HepG2 (cell line): ENCODE measurements around the gene TXNL4A. TPM values are rescaled to one million over a fixed set of nuclear protein-coding genes. Genes with fewer than 3 reads are reported as not detected.

Experiments
- ATAC-seq: fragments of 200-7000 bp; cut with Tn5 transposase; 3 replicates; pipeline ENCODE4 v1.9.1; 2020; ENCODE audit warnings: mild to moderate bottlenecking, moderate library complexity
- BruUV-seq: library from RNA; stranded (reverse); fragments of 400-500 nt; replicated peaks from 2 replicates; lab custom pipeline; 2021; lab: Mats Ljungman, UMichigan
- CTCF ChIA-PET: fragments of 300-600 bp; formaldehyde crosslinking; extraction: SDS; loops from one replicate; lab custom pipeline; 2021; ENCODE audit warnings: low total read pairs, inconsistent platforms, low intra/inter-chr PET ratio; lab: Yijun Ruan, JAX
- POLR2A ChIA-PET: fragments of 350-600 bp; sonication (Branson Sonifier 250); formaldehyde crosslinking; loops from one replicate; lab custom pipeline; 2020; ENCODE audit warnings: antibody characterized with exemption, inconsistent platforms; lab: Yijun Ruan, JAX
- DNase-seq: peaks from one replicate; pipeline ENCODE4 v3.0.0-alpha.2; 2015; ENCODE audit warnings: low spot score
- FAIRE-seq: peaks from 3 replicates; lab custom pipeline; 2011; peaks lifted over from hg19 to GRCh38; lab: Jason Lieb, UNC
- H2AFZ ChIP-seq: one replicate; pipeline ENCODE4 v1.6.1; 2011; ENCODE audit warnings: low read length, inconsistent platforms
- H3K27ac ChIP-seq: fragments of 300-600 bp; 3 replicates; pipeline ENCODE4 v1.8.0; 2011; ENCODE audit warnings: mixed run types, mild to moderate bottlenecking, mixed read lengths, low read length, inconsistent platforms; ENCODE audit not compliant: insufficient read depth; ENCODE audit errors: extremely low read length
- H3K27me3 ChIP-seq, 2 experiments: fragments of 200-600 bp in 1 of 2; 2 replicates in 1 of 2; 3 replicates in 1 of 2; pipeline versions ENCODE4 v1.6.0 to v1.8.0; 2011; ENCODE audit warnings: low read length in 2 of 2, mild to moderate bottlenecking in 2 of 2, moderate library complexity in 2 of 2, inconsistent platforms in 1 of 2; ENCODE audit not compliant: insufficient read depth in 2 of 2, control insufficient read depth in 1 of 2
- H3K36me3 ChIP-seq, 2 experiments: fragments of 200-600 bp in 1 of 2; replicated peaks in 1 of 2; 2 replicates in 1 of 2; 3 replicates in 1 of 2; pipeline versions ENCODE4 v1.5.1 to v1.8.0; 2011; ENCODE audit warnings: low read length in 2 of 2, inconsistent platforms in 1 of 2; ENCODE audit not compliant: insufficient read depth in 2 of 2, control insufficient read depth in 1 of 2
- H3K4me1 ChIP-seq: 2 replicates; pipeline ENCODE4 v1.5.1; 2012; ENCODE audit warnings: low read length, inconsistent platforms; ENCODE audit not compliant: insufficient read depth
- H3K4me2 ChIP-seq: 2 replicates; pipeline ENCODE4 v1.6.0; 2011; ENCODE audit warnings: low read depth, low read length, inconsistent platforms
- H3K4me3 ChIP-seq, 3 experiments: fragments of 200-600 bp in 1 of 3; sonication (generic), shearing (Covaris generic) in 1 of 3; replicated peaks in 1 of 3; 2 replicates each; pipeline ENCODE4 v1.5.1; 2011 to 2016; ENCODE audit warnings: low read length in 3 of 3, inconsistent platforms in 2 of 3, low read depth in 2 of 3, mild to moderate bottlenecking in 2 of 3, control low read depth in 1 of 3, mixed read lengths in 1 of 3; ENCODE audit not compliant: insufficient read depth in 1 of 3
- H3K79me2 ChIP-seq: one replicate; pipeline ENCODE4 v1.6.1; 2011; ENCODE audit warnings: low read length, inconsistent platforms; ENCODE audit not compliant: insufficient read depth
- H3K9ac ChIP-seq: 2 replicates; pipeline ENCODE4 v1.6.0; 2011; ENCODE audit warnings: mild to moderate bottlenecking, low read depth, low read length, inconsistent platforms; ENCODE audit not compliant: insufficient read depth
- H3K9me3 ChIP-seq: 2 replicates; pipeline ENCODE4 v1.5.1; 2012; ENCODE audit warnings: mild to moderate bottlenecking, low read length
- H4K20me1 ChIP-seq: 2 replicates; pipeline ENCODE4 v1.6.0; 2011; ENCODE audit warnings: inconsistent platforms, mild to moderate bottlenecking, low read length, moderate library complexity; ENCODE audit not compliant: insufficient read depth
- ATF7 ChIP-seq, 2 experiments: fragments of 450-650 bp in 1 of 2; sonication (generic) in 1 of 2; formaldehyde crosslinking in 1 of 2; IDR thresholded peaks; 2 replicates each; pipeline versions ENCODE4 v1.4.0 to v1.6.1; 2016 to 2020; ENCODE audit warnings: antibody characterized with exemption in 1 of 2, mild to moderate bottlenecking in 1 of 2, missing genetic modification reagents in 1 of 2
- MNT ChIP-seq: fragments of 450-650 bp; IDR thresholded peaks from 2 replicates; pipeline ENCODE4 v1.6.1; 2016
- ZNF644 ChIP-seq: IDR thresholded peaks from 2 replicates; pipeline ENCODE4 v1.6.1; 2016; ENCODE audit warnings: low read depth
- WGBS: methylation state at CpG from one replicate; pipeline ENCODE4 v1.1.6; 2017; ENCODE audit warnings: low lambda C conversion rate; 5-methylcytosine and 5-hydroxymethylcytosine counted together
- in situ Hi-C: cut with HindIII; loops from 2 replicates; pipeline ENCODE4 v1.10.0; 2017; ENCODE audit warnings: low pct_unique_long_range_greater_than_20kb; ENCODE audit not compliant: extremely low pct_ligation_motif_present
- intact Hi-C: fragments of 100-400 bp; cut with micrococcal nuclease; formaldehyde crosslinking; loops from one replicate; pipeline ENCODE4 v1.10.0; 2022; ENCODE audit not compliant: unreplicated experiment
- polyA plus RNA-seq, 8 experiments: library from polyadenylated mRNA; depleted of rRNA in 3 of 8; stranded (reverse) in 7 of 8; unstranded in 1 of 8; fragments of >200 nt; fragmentation: Illumina TruSeq in 4 of 8; extraction: Trizol in 4 of 8; gene quantifications; 2 replicates each; pipeline versions ENCODE4 v1.2.1 to v1.2.3, GENCODE V29; 2011 to 2016; ENCODE audit warnings: low read depth in 4 of 8, missing spikeins in 1 of 8, mixed read lengths in 1 of 8; ENCODE audit not compliant: insufficient read depth in 1 of 8
- total RNA-seq, 5 experiments: library from RNA; depleted of rRNA; stranded (reverse); fragments of >200 nt; fragmentation: Illumina TruSeq; extraction: Trizol; gene quantifications; 2 replicates each; pipeline ENCODE4 v1.2.3, GENCODE V29; 2016; ENCODE audit warnings: low read depth in 1 of 5
- TF ChIP-seq, protein P1 (sequence below): IDR thresholded peaks from 2 replicates; pipeline ENCODE4 v1.6.1; 2012; ENCODE audit warnings: low read length, improper control_type of control experiment

TXNL4A gene
- total and polyA plus RNA-seq, 2 of the 13 experiments (the other 11 are each of a cell fraction or from before 2014, with no cell fraction given), result 172 to 202 TPM

- H3K9ac ChIP-seq, result no peak overlapping the region
- H2AFZ ChIP-seq, result no peak overlapping the region
- no peak overlapping the region for H3K27ac ChIP-seq
- peak; percentile 93 for TF ChIP-seq MNT
- no peak for TF ChIP-seq ZNF644 (CRISPR knock-in tag)
- H3K79me2 ChIP-seq, result peaks cover 99% of the 10 kb centered on the region
- H3K9me3 ChIP-seq, result no peaks in the 10 kb centered on the region
- H3K4me2 ChIP-seq, result no peak overlapping the region
- intact Hi-C loops, result no loop called here
- peaks cover 10 to 46% of the 10 kb centered on the region in 2 experiments for H3K36me3 ChIP-seq
- BruUV-seq, result no TSS peak
- peaks cover 53% of the 10 kb centered on the region for H3K4me1 ChIP-seq
- 93% methylated on average over 13 of the region's 13 CpGs for WGBS
- no peak for ATAC-seq
- no peak overlapping the region for H3K4me3 ChIP-seq
- no peak for DNase-seq
- no peaks in the 10 kb centered on the region for H3K27me3 ChIP-seq
- CTCF ChIA-PET, result no interaction called here
- no peak for FAIRE-seq
- in situ Hi-C loops, result no loop called here
- POLR2A ChIA-PET, result no interaction called here
- H4K20me1 ChIP-seq, result peaks cover 68% of the 10 kb centered on the region
Observed at GRCh38 chr18:79980585-79980984, 7.8 kb downstream of the TXNL4A start.

DNA sequence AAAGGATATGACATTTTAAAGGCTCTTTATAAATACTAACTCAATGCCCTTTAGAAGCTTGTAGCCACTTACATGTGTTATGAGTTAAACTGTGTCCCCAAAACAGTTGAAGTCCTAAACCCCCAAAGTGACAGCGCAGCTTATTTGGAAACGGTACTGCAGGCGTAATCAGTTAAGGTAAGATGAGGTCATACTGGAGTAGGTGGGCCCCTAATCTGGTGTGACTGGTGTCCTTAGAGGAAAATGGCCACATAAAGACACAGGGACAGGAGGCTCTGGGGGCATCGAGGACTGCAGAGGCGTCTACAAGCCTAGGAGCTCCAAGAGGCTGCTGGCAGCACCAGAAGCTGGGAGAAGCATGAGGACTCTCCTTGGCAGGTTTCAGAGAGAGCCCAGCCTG lies 8.5 kb downstream of the TXNL4A start:
- no peak overlapping the region for H3K4me3 ChIP-seq
- peaks cover 98% of the 10 kb centered on the region for H3K79me2 ChIP-seq
- peaks cover 62% of the 10 kb centered on the region for H4K20me1 ChIP-seq
- H3K27me3 ChIP-seq, result no peaks in the 10 kb centered on the region
- no peak overlapping the region for H2AFZ ChIP-seq
- intact Hi-C loops, result no loop called here
- peaks cover 46% of the 10 kb centered on the region for H3K4me1 ChIP-seq
- in situ Hi-C loops, result no loop called here
- no peak overlapping the region for H3K27ac ChIP-seq
- no peak overlapping the region for H3K9ac ChIP-seq
- peaks cover 12 to 51% of the 10 kb centered on the region in 2 experiments for H3K36me3 ChIP-seq
- CTCF ChIA-PET, result no interaction called here
- WGBS, result 91% methylated on average over 5 of the region's 5 CpGs
- ATAC-seq (no peak), FAIRE-seq (no peak), DNase-seq (no peak)
- TF ChIP-seq ATF7 (IDR thresholded peaks at IDR 0.05), result 0 out of 2 replicates have a peak, but pooled peaks have one; percentile 23
- no peak for TF ChIP-seq ATF7 (CRISPR knock-in tag; IDR thresholded peaks at IDR 0.05)
- TF ChIP-seq, protein P1, sequence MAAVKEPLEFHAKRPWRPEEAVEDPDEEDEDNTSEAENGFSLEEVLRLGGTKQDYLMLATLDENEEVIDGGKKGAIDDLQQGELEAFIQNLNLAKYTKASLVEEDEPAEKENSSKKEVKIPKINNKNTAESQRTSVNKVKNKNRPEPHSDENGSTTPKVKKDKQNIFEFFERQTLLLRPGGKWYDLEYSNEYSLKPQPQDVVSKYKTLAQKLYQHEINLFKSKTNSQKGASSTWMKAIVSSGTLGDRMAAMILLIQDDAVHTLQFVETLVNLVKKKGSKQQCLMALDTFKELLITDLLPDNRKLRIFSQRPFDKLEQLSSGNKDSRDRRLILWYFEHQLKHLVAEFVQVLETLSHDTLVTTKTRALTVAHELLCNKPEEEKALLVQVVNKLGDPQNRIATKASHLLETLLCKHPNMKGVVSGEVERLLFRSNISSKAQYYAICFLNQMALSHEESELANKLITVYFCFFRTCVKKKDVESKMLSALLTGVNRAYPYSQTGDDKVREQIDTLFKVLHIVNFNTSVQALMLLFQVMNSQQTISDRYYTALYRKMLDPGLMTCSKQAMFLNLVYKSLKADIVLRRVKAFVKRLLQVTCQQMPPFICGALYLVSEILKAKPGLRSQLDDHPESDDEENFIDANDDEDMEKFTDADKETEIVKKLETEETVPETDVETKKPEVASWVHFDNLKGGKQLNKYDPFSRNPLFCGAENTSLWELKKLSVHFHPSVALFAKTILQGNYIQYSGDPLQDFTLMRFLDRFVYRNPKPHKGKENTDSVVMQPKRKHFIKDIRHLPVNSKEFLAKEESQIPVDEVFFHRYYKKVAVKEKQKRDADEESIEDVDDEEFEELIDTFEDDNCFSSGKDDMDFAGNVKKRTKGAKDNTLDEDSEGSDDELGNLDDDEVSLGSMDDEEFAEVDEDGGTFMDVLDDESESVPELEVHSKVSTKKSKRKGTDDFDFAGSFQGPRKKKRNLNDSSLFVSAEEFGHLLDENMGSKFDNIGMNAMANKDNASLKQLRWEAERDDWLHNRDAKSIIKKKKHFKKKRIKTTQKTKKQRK, result no peak
- POLR2A ChIA-PET, result no interaction called here
- BruUV-seq, result no TSS peak
- H3K9me3 ChIP-seq, result no peaks in the 10 kb centered on the region
- H3K4me2 ChIP-seq, result no peak overlapping the region
